DMS114 treated with DMSO at 0.1 percent for 48 hours (cell line): ENCODE data around the gene KCNK16.

ENCODE experiments used
- DNase-seq: peaks from one replicate; lab custom pipeline; 2025; ENCODE audit not compliant: unreplicated experiment; lab: John Stamatoyannopoulos, UW

The KCNK16 gene

GRCh38 chr6:39281312-39281980 is 41.1 kb downstream of the KCNK16 start:
- no peak for DNase-seq

GRCh38 chr6:39280247-39280731 is 42.2 kb downstream of the KCNK16 start:
- DNase-seq = no peak

GRCh38 chr6:39279539-39279938 is 43.0 kb downstream of the KCNK16 start:
- DNase-seq = no peak

- no peak for DNase-seq
These were observed 46.0 kb downstream of the KCNK16 start for GRCh38 chr6:39276379-39276995.

- no peak for DNase-seq
These were observed 47.6 kb downstream of the KCNK16 start for GRCh38 chr6:39274903-39275302.

GRCh38 chr6:39274471-39274870 is 48.0 kb downstream of the KCNK16 start:
- no peak for DNase-seq

- DNase-seq = no peak
These were observed 49.1 kb downstream of the KCNK16 start for GRCh38 chr6:39273406-39273821.

GRCh38 chr6:39269961-39270360 is 52.5 kb downstream of the KCNK16 start:
- DNase-seq = no peak

- no peak for DNase-seq
These were observed 53.8 kb downstream of the KCNK16 start for GRCh38 chr6:39268721-39269120.

- DNase-seq = no peak
These were observed 54.3 kb downstream of the KCNK16 start for GRCh38 chr6:39268171-39268570.

GRCh38 chr6:39266782-39267355 is 55.6 kb downstream of the KCNK16 start:
- DNase-seq = no peak

- no peak for DNase-seq
These were observed 56.1 kb downstream of the KCNK16 start for GRCh38 chr6:39266375-39266774.
